Activated T-cell treated with anti-CD3 and anti-CD28 coated beads, Interleukin-2, amount 50 U/mL, for 48 hours (primary cell): ENCODE results near the gene CAMTA1.
A peak's percentile ranks its signal among the peaks of the same experiment; 100 is the strongest.
"Not testable (repeated sequence)": the region's sequence is repeated elsewhere in the genome, so short reads cannot be mapped to it uniquely, and the experiment has no call there.

Source experiments
- DNase-seq, 2 experiments: peaks; one replicate each; pipeline ENCODE4 v3.0.0-alpha.2; 2020

The CAMTA1 gene

DNA sequence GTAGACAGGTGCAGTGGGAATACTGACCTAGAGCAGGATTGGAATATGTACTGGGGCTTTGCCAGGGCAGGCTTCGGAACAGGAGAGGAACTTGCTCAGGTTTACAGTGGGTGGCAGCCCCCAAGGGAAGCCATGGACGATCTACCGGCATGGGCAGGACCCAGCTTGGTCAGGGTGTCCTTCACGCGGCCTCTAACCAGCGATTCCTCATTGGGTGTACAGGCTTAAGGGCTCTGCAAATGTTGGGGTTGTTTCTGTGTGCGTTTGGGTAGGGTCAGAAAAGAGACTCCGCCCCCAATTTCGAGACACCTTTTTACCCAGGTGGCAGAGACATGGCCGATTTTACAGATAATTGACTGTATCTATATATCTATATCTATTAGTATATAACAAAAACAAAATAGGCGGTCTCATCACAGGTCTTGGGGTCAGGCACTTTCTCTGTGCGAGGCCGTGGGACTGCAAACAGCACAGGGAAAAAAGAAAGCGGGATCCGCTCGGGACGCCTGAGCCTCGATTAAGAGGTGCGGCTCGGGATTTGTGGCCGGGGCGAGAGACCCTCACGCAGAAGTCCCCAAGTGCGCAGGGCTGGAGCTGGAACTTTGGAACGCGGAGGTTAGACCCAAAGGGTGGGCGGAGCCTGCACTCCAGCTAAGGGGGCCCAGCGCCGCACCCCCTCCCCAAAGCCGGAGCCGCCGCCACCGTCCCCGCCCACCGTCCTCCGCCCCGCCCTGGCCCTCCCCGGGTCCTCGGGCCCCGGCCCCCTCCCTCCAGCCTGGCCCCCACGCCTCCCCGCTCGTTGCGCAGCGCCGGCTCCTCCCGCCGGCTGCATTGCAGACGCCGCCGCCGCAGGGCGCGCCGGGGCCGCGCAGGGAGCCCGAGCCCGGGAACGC, 918.3 kb downstream of the CAMTA1 start:
- DNase-seq: no peak

DNA sequence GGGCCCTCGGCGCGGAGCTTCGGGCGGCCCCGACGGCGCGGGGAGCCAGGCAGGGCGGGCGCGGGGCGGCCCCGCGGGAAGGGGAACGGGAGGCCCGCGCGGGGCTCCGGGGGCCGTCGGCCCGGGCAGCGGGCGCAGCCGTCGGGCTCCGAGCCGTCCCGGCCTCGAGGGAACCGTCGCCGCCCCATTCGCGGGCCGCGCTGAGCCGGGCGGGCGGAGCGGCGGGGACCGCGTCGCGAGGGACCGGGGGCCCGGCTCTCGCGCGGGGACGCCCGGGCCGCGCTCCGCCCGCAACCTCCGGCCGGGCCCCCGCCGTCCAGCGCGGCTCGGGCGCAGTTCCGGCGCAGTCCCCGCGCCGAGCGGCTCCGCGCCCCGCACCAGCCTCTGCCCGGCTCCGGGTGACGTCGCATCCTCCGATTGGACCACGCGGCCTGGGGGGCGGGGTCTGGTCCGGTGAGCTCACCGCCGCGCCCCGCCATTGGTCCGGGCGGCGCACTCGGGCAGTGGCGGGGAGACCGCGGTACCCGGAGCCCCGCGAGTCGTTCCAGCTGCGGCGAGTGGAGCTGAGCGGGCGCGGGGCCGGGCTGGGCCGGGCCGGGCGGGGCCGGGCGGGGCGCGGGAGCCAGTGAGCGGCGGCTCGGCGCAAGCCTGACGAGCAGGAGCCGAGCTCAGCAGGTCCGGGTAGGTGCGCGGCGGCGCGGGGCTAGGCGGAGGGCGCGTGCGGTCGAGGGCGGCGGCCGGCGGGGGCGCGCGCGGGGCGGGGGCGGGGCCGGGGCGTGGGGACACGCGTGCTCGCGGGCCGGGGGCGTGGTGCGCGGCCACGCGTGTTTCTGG, 919.2 kb downstream of the CAMTA1 start:
- peak; percentile 91 to 95 for DNase-seq

DNA sequence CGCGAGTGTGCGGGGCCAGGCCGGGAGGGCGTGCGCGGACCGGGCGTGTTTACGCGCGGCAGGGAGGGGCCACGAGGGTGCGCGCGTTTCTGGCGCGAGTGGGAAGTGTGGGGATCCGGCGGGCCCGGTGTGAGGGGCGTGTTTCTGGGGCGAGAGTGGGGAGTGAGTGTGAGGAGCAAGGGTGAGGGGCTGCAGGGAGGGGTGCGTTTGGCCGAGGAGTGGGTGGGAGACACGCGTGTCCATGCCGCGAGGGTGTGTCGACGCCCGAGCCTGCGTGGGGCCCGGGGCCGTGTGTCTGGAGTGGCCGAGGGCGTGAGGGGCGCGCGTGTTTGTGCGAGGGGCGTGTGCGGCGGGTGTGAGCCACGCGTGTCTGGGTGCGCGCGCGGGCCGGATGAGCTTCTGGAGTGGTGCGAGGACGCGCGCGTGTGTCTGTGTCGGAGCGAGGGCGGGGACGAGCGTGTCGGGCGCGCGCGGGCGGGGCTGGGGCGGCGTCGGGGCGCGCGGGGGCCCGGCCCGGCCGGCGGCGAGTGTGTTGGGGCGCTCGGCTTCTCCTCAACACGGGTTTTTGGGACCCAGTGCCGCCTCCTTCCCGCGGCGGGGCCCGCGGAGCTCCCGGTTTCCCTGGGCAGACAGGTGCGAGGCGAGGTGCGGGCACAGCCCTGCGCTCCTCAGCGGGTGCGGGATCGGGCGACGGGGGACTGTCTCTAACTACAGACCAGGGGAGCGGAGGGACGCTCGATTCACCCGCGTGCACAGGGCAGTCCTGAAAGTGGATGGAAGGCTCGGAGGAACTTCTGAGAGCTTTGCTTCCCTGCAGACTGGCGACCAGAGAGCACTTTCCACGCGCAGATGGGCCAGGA, 920.0 kb downstream of the CAMTA1 start:
- peak in 1 of 2 experiments; percentile 35 for DNase-seq

- DNase-seq: no peak
Observed at GRCh38 chr1:7705908-7706216, 920.6 kb downstream of the CAMTA1 start.

DNA sequence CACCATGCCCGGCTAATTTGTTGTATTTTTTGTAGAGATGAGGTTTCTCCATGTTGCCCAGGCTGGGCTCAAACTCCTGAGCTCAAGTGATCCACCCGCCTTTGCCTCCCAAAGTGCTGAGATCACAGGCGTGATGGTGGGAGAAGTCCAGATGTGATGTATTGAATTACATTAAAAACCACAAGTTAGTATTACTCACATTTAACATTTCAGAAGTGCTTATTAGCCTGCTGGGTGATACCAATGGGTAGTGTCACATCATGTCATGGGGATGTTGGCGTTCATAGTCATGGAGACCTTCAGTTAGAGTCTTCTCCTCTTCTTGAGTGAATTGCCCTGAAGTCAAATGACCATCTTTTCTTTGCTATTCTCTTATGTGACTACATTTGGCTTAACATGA, 922.3 kb downstream of the CAMTA1 start:
- no peak for DNase-seq

- DNase-seq: not testable (repeated sequence)
Observed at GRCh38 chr1:7708065-7708464, 922.8 kb downstream of the CAMTA1 start.

DNA sequence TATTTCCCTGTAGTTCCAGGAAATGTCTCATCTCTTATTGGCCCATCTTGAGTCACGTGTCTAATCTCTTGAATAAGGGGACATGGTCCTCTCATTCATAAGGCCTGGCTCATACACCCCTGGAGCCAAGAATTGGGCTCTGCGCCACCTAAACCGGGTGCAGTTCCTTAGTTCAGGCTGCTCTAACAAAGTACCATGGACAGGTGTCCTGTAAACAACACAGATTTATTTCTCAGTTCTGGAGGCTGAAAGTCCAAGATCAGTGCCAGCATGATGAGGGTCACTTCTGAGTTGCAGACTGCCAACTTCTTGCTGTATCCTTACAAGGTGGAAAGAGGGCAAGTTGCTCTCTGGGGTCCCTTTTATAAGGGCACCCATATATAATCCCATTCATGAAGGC, 925.6 kb downstream of the CAMTA1 start:
- no peak for DNase-seq

DNA sequence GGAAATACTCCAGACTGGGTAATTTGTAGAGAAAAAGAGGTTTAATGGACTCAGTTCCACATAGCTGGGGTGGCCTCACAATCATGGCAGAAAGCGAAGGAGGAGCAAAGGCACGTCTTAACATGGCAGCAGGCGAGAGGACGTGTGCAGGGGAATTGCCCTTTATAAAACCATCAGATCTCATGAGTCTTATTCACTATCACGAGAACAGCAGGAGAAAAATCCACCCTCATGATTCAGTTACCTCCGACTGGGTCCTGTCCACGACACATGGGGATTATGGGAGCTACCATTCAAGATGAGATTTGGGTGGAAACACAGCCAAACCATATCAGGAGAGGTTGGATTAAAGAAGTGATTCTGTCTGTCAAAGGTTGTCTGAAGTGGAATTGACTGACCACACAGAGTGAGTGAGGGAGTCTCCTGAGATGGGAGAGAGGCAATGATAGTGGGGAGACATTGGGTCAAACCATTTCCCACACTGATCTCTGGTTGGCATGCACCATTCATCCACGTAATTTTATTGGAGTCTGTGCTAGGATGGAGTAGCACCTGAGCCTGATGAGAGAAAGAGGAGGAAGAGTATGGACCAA, 927.6 kb downstream of the CAMTA1 start:
- no peak for DNase-seq

GRCh38 chr1:7716506-7716905, 931.3 kb downstream of the CAMTA1 start:
- no peak for DNase-seq

GRCh38 chr1:7717748-7718368, 932.6 kb downstream of the CAMTA1 start:
- no peak for DNase-seq

DNA sequence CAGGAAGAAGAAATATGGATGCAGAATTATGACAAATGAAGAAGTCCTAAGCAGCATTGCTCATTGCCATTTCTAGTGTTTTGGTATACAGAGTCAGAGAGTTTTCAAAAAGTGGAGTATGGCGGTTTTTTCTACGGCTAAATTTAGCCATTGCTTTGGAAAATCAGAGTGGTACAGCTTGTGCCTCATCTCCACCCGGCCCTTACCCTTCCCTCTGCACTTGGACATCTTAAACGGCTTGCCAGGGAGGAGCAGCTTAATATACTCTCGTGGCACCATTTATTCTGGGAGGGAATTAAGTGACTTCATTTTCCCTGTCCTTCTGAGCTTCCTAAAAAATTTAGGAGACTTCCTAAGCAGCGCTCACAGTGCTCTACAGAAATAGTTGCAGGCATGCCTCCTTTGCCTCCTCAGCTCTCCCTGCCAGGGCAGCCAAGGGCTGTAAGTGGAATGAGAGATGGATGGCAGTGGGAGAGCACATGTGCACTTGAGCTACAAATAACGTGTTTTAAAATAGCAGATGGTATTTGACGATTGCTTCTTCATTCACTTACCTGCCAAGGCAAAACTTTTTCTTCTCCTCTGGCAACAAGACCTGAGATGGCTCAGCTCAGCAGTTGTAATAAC, 934.3 kb downstream of the CAMTA1 start:
- no peak for DNase-seq

GRCh38 chr1:7721940-7722669, 936.9 kb downstream of the CAMTA1 start:
- DNase-seq: no peak

GRCh38 chr1:7722670-7723012, 937.4 kb downstream of the CAMTA1 start:
- no peak for DNase-seq

DNA sequence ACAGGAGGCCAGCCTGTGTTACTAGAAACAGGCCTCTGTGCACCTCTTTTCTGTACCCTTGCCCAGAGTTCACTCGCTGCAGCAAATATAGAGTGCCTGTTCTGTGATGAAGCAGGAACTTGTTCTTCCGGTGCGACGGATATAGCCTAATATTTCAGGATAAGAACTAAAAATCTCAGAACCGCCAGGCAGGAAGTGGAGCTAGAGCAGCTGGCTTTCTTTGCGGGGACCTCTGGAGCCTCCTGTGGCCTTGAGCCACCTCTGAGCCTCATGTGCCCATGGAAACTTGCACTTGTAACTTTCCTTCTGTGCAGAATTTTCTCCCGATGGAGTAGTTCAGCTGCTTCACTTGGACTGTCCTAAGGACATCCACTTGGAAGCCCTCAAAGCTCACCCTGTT, 941.4 kb downstream of the CAMTA1 start:
- no peak for DNase-seq

DNA sequence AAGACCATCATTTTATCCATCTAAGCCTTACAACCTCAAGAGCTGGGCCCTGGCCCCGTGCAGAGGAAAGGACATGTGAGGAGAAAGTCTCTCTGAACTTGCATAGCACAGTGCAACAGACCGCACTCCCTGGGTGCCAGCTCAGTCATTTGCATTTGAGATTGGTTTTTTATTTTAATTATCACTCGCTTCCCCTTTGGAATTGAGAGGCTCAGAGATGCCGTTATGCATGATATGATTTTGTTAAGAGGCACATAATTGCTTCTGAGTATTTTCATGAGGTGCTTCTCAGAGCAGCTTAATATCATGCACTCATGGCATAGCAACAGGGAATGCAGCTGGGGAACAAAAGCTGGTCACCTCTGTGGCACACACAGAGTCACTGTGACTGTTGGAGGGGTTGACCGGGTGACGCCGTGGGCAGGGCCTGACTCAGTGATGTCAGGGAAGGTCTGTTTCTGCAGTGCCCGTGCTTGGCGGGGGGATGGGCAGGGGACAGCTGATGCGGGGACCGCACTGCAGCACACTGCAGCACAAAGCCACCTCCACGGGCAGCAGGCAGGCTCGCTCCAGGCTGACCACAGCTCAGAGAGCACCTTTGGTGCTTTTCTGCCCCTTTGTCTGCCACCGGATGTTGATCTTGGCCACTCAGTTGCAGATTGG, 942.7 kb downstream of the CAMTA1 start:
- no peak for DNase-seq

GRCh38 chr1:7729761-7730160, 944.5 kb downstream of the CAMTA1 start:
- no peak for DNase-seq

- no peak for DNase-seq
Observed at GRCh38 chr1:7732331-7732730, 947.1 kb downstream of the CAMTA1 start.

DNA sequence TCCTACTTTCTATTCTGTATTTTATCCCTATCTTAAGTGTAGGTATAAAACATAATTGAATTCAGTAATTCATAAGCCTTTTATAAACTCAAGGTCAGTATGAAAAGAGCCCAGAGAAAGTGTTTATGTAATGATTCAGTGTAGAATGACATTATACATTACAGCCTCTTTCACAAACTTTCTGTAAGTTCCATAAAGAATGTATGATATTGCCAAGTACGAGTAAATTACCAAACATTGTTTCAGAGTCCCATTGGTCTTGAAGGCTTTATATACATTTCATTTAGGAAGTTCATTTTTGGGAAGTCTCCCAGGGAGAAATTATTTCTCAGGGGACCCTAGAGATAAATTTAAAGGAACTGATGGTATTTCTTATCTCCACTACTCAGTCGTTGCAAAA, 948.0 kb downstream of the CAMTA1 start:
- DNase-seq: no peak

DNA sequence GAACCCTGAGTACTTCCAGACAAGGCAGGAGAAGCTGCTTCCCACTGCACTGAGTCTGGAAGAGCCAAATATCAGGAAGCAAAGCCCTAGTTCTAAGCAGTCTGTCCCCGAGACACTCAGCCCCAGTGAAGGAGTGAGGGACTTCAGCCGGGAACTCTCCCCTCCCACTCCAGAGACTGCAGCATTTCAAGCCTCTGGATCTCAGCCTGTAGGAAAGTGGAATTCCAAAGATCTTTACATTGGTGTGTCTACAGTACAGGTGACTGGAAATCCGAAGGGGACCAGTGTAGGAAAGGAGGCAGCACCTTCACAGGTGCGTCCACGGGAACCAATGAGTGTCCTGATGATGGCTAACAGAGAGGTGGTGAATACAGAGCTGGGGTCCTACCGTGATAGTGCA, 952.8 kb downstream of the CAMTA1 start:
- DNase-seq: no peak

- no peak for DNase-seq
Observed at GRCh38 chr1:7743346-7743745, 958.1 kb downstream of the CAMTA1 start.

- no peak for DNase-seq
Observed at GRCh38 chr1:7744882-7745281, 959.6 kb downstream of the CAMTA1 start.
